ENCODE data around the gene DAZAP1. TPM values are rescaled to one million over a fixed set of nuclear protein-coding genes. Genes with fewer than 3 reads are reported as not detected.
A peak's percentile ranks its signal among the peaks of the same experiment; 100 is the strongest.

DAZAP1 gene
- total RNA-seq, 5 donors from 2014 or later (not counting 1 experiment from before 2014, with no cell fraction given), result 153 to 170 (median 161) TPM

DNA sequence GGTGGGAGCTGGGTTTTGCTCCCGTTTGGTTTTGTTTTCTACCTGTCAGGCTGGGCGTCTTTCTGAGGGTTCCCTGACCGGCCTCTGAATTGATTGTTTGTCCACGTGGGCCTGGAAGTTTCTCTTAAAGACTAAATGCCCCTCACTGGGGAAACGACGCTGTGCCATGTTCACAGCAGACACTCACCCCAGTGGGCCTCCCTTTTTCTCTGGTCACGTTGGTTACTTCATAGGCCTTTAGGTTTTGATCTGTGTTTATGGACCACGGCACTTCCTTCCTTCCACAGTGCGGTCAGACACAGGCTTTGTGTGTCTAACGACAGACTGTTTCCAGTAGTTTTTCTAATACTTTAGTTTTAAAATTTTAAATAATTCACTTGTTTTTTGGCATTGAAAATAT, 43.8 kb upstream of the DAZAP1 start:
- Histone ChIP-seq H3K27me3 (replicated peaks in 1 of 2; ENCODE audit: control insufficient read depth in 2 of 2, extremely low read depth in 1 of 2, insufficient read depth in 2 of 2, low read length in 1 of 2) (no peaks in the 10 kb centered on the region), H3K9me3 (no peaks in the 10 kb centered on the region), H3K4me3 (ENCODE audit: control insufficient read depth in 1 of 2, extremely low read depth in 1 of 2, low read length in 1 of 2) (peak overlapping the region; percentile 2 to 50), H3K27ac (ENCODE audit: low read length) (peak overlapping the region; percentile 3), H3K4me1 (ENCODE audit: control insufficient read depth in 1 of 2, extremely low read depth in 1 of 2, insufficient read depth in 2 of 2, low read length in 2 of 2) (peaks cover 13 to 21% of the 10 kb centered on the region in 2 experiments), H3K36me3 (ENCODE audit: control insufficient read depth in 2 of 2, extremely low read depth in 1 of 2, insufficient read depth in 1 of 2, low read length in 1 of 2) (peaks cover 11 to 23% of the 10 kb centered on the region in 2 donors)
- peak; percentile 68 to 83 (median 78) for ATAC-seq (replicated peaks in 1 of 4)
- Mint-ChIP-seq H3K4me1 (peaks cover 22 to 32% (median 29%) of the 10 kb centered on the region in 3 donors), H3K27me3 (no peaks in the 10 kb centered on the region), H3K36me3 (peaks cover 36% of the 10 kb centered on the region), H3K9me3 (no peaks in the 10 kb centered on the region), H3K4me3 (peak overlapping the region; percentile 42 to 80 (median 69)), H3K27ac (peak overlapping the region; percentile 46 to 59)
- DNase-seq, result peak in 9 of 35 experiments; percentile 7 to 54 (median 22)
- ChIA-PET CTCF (no interaction called here), POLR2A (no interaction called here)
- 26% methylated on average over 4 of the region's 10 CpGs for WGBS (ENCODE audit: insufficient coverage)

GRCh38 chr19:1364070-1364704, 43.2 kb upstream of the DAZAP1 start:
- ATAC-seq (replicated peaks in 1 of 4) (peak; percentile 61 to 85 (median 70)), DNase-seq (peak in 5 of 35 experiments; percentile 8 to 47 (median 23))
- Histone ChIP-seq H3K27ac (ENCODE audit: low read length) (no peak overlapping the region), H3K36me3 (ENCODE audit: control insufficient read depth in 2 of 2, extremely low read depth in 1 of 2, insufficient read depth in 1 of 2, low read length in 1 of 2) (peaks cover 12 to 18% of the 10 kb centered on the region in 2 donors), H3K9me3 (no peaks in the 10 kb centered on the region), H3K4me1 (ENCODE audit: control insufficient read depth in 1 of 2, extremely low read depth in 1 of 2, insufficient read depth in 2 of 2, low read length in 2 of 2) (peaks cover 13 to 21% of the 10 kb centered on the region in 2 experiments), H3K27me3 (replicated peaks in 1 of 2; ENCODE audit: control insufficient read depth in 2 of 2, extremely low read depth in 1 of 2, insufficient read depth in 2 of 2, low read length in 1 of 2) (no peaks in the 10 kb centered on the region), H3K4me3 (ENCODE audit: control insufficient read depth in 1 of 2, extremely low read depth in 1 of 2, low read length in 1 of 2) (peak overlapping the region in 1 of 2 donors; percentile 50)
- no peaks in the 10 kb centered on the region for H3K27me3 Mint-ChIP-seq
- peak overlapping the region; percentile 31 to 44 for H3K27ac Mint-ChIP-seq
- peaks cover 35% of the 10 kb centered on the region for H3K36me3 Mint-ChIP-seq
- 57% methylated on average over 4 of the region's 15 CpGs for WGBS (ENCODE audit: insufficient coverage)
- peak overlapping the region; percentile 53 to 80 (median 69) for H3K4me3 Mint-ChIP-seq
- no peaks in the 10 kb centered on the region for H3K9me3 Mint-ChIP-seq
- ChIA-PET POLR2A (no interaction called here), CTCF (no interaction called here)
- peaks cover 22 to 32% (median 29%) of the 10 kb centered on the region in 3 donors for H3K4me1 Mint-ChIP-seq

- H3K36me3 ChIP-seq (ENCODE audit: control insufficient read depth in 2 of 2, extremely low read depth in 1 of 2, insufficient read depth in 1 of 2, low read length in 1 of 2), result peaks cover 10 to 22% of the 10 kb centered on the region in 2 donors
- H3K4me1 ChIP-seq (ENCODE audit: control insufficient read depth in 1 of 2, extremely low read depth in 1 of 2, insufficient read depth in 2 of 2, low read length in 2 of 2), result peaks cover 13 to 21% of the 10 kb centered on the region in 2 experiments
- peaks cover 22 to 32% (median 29%) of the 10 kb centered on the region in 3 donors for H3K4me1 Mint-ChIP-seq
- 91% methylated on average over 31 of the region's 37 CpGs for WGBS (ENCODE audit: insufficient coverage)
- no peak for DNase-seq
- ChIA-PET POLR2A (no interaction called here), CTCF (interaction anchor here in 1 of 2 donors (0.6 kb wide), 1 partner anchor 19 kb away, joined by 8 read pairs; no protein-coding TSS in a partner anchor)
- no peak overlapping the region for H3K27ac Mint-ChIP-seq
- H3K4me3 ChIP-seq (ENCODE audit: control insufficient read depth in 1 of 2, extremely low read depth in 1 of 2, low read length in 1 of 2), result no peak overlapping the region
- no peaks in the 10 kb centered on the region for H3K27me3 Mint-ChIP-seq
- H3K9me3 Mint-ChIP-seq, result no peaks in the 10 kb centered on the region
- no peak for ATAC-seq (replicated peaks in 1 of 4)
- H3K36me3 Mint-ChIP-seq, result peaks cover 27% of the 10 kb centered on the region
- no peak overlapping the region for H3K4me3 Mint-ChIP-seq
- no peaks in the 10 kb centered on the region for H3K27me3 ChIP-seq (replicated peaks in 1 of 2; ENCODE audit: control insufficient read depth in 2 of 2, extremely low read depth in 1 of 2, insufficient read depth in 2 of 2, low read length in 1 of 2)
- H3K27ac ChIP-seq (ENCODE audit: low read length), result no peak overlapping the region
- H3K9me3 ChIP-seq, result no peaks in the 10 kb centered on the region
Measured at GRCh38 chr19:1365319-1366269, 41.8 kb upstream of the DAZAP1 start.

- H3K36me3 ChIP-seq (ENCODE audit: control insufficient read depth in 2 of 2, extremely low read depth in 1 of 2, insufficient read depth in 1 of 2, low read length in 1 of 2), result peaks cover 14 to 19% of the 10 kb centered on the region in 2 donors
- ChIA-PET CTCF (no interaction called here), POLR2A (no interaction called here)
- H3K4me3 ChIP-seq (ENCODE audit: control insufficient read depth in 1 of 2, extremely low read depth in 1 of 2, low read length in 1 of 2), result no peak overlapping the region
- DNase-seq (no peak), ATAC-seq (replicated peaks in 1 of 4) (no peak)
- H3K27me3 ChIP-seq (replicated peaks in 1 of 2; ENCODE audit: control insufficient read depth in 2 of 2, extremely low read depth in 1 of 2, insufficient read depth in 2 of 2, low read length in 1 of 2), result no peaks in the 10 kb centered on the region
- no peaks in the 10 kb centered on the region for H3K9me3 ChIP-seq
- H3K27ac Mint-ChIP-seq, result no peak overlapping the region
- H3K4me1 Mint-ChIP-seq, result peaks cover 22 to 32% (median 29%) of the 10 kb centered on the region in 3 donors
- H3K36me3 Mint-ChIP-seq, result peaks cover 26% of the 10 kb centered on the region
- no peak overlapping the region for H3K4me3 Mint-ChIP-seq
- H3K27me3 Mint-ChIP-seq, result no peaks in the 10 kb centered on the region
- H3K9me3 Mint-ChIP-seq, result no peaks in the 10 kb centered on the region
- WGBS (ENCODE audit: insufficient coverage), result 96% methylated on average over 8 of the region's 10 CpGs
- no peak overlapping the region for H3K27ac ChIP-seq (ENCODE audit: low read length)
- H3K4me1 ChIP-seq (ENCODE audit: control insufficient read depth in 1 of 2, extremely low read depth in 1 of 2, insufficient read depth in 2 of 2, low read length in 2 of 2), result peaks cover 13 to 21% of the 10 kb centered on the region in 2 experiments
Measured at GRCh38 chr19:1366296-1366695, 41.1 kb upstream of the DAZAP1 start.

- H3K4me3 ChIP-seq (ENCODE audit: control insufficient read depth in 1 of 2, extremely low read depth in 1 of 2, low read length in 1 of 2), result no peak overlapping the region
- H3K36me3 ChIP-seq (ENCODE audit: control insufficient read depth in 2 of 2, extremely low read depth in 1 of 2, insufficient read depth in 1 of 2, low read length in 1 of 2), result peaks cover 11 to 19% of the 10 kb centered on the region in 2 donors
- Mint-ChIP-seq H3K4me1 (peaks cover 20 to 28% (median 26%) of the 10 kb centered on the region in 3 donors), H3K36me3 (peaks cover 17% of the 10 kb centered on the region), H3K4me3 (no peak overlapping the region), H3K27me3 (no peaks in the 10 kb centered on the region), H3K9me3 (no peaks in the 10 kb centered on the region), H3K27ac (no peak overlapping the region)
- ChIA-PET POLR2A (interaction anchor here in 1 of 2 donors (0.6 kb wide), 1 partner anchor 293 kb away, joined by 5 read pairs; no protein-coding TSS in a partner anchor), CTCF (interaction anchor here in 1 of 2 donors (0.7 kb wide), 1 partner anchor 53 kb away, joined by 3 read pairs; no protein-coding TSS in a partner anchor)
- H3K9me3 ChIP-seq, result no peaks in the 10 kb centered on the region
- no peak for DNase-seq
- H3K4me1 ChIP-seq (ENCODE audit: control insufficient read depth in 1 of 2, extremely low read depth in 1 of 2, insufficient read depth in 2 of 2, low read length in 2 of 2), result peaks cover 13 to 21% of the 10 kb centered on the region in 2 experiments
- WGBS (ENCODE audit: insufficient coverage), result 90% methylated on average over 31 of the region's 35 CpGs
- ATAC-seq (replicated peaks in 1 of 4), result no peak
- H3K27ac ChIP-seq (ENCODE audit: low read length), result no peak overlapping the region
- H3K27me3 ChIP-seq (replicated peaks in 1 of 2; ENCODE audit: control insufficient read depth in 2 of 2, extremely low read depth in 1 of 2, insufficient read depth in 2 of 2, low read length in 1 of 2), result no peaks in the 10 kb centered on the region
Measured at GRCh38 chr19:1366899-1367870, 40.2 kb upstream of the DAZAP1 start.

All from T-cell (primary cell).